Hematopoietic multipotent progenitor cell treated with erythropoietin and hydrocortisone succinate and interleukin-3 and kit ligand, for 15 days (in vitro differentiated cells): ENCODE data around the gene RPLP2.

Experiments
- DNase-seq: peaks from one replicate; pipeline ENCODE4 v3.0.0-alpha.2; 2015; ENCODE audit warnings: low spot score

The RPLP2 gene

GRCh38 chr11:850775-851763, 41.3 kb downstream of the RPLP2 start:
- DNase-seq, result peak; percentile 37

DNA sequence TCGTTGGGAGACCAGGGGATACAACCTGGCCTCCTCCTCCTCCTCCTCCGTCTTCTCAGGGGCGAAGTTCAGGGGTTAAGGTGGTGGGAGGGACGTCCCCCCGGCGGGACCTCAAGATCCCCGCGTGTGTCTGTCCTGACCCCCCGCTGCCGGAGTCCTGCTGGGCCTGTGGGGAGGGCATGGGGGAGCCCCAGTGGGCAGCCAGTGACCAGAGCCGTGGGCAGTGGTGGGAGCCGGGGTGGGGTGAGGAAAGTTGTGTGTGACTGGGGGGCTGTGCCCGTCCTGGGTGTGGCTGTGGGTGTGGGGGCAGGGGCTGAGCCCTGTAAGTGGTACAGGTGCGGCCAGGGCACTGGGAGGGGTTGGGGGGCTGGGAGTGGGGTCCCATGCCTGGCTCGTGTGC, 43.0 kb downstream of the RPLP2 start:
- no peak for DNase-seq

DNA sequence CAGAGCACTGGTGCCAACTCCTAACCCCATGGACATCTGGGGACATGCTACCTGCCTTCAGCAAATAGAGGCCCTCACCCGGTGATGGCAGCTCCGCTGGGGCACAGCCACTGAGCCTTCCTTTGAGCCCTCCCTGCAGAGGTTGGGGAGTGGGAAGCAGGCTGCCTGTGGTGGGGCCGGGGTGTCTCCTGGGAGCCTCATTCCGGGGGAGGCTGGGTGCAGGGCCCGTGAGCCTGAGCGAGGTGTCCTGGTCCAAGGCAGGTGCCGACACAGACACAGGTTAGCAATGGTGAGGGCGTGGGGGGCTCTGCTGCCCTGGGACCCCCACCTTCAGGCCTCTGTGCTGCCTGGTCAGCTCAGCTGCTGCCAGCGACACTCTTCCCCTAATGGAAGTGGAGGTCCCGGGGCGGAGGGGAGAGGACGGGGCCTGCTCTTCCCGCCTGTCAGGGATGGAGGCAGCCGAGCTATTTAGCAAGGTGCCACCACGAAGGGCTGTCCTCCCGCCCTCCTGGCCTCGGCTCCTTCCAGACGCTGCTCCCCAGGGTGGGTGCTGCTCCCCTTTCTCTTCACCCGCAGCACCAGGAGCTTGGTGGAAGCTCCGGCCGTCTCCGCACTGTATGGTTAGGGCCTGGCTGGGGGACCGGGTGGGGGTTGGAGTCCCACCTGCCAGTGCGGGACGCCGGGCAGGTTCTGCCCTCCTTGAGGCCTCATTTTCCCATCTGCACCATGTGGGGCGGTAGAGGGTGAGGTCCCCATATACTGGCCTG, 44.1 kb downstream of the RPLP2 start:
- no peak for DNase-seq

DNA sequence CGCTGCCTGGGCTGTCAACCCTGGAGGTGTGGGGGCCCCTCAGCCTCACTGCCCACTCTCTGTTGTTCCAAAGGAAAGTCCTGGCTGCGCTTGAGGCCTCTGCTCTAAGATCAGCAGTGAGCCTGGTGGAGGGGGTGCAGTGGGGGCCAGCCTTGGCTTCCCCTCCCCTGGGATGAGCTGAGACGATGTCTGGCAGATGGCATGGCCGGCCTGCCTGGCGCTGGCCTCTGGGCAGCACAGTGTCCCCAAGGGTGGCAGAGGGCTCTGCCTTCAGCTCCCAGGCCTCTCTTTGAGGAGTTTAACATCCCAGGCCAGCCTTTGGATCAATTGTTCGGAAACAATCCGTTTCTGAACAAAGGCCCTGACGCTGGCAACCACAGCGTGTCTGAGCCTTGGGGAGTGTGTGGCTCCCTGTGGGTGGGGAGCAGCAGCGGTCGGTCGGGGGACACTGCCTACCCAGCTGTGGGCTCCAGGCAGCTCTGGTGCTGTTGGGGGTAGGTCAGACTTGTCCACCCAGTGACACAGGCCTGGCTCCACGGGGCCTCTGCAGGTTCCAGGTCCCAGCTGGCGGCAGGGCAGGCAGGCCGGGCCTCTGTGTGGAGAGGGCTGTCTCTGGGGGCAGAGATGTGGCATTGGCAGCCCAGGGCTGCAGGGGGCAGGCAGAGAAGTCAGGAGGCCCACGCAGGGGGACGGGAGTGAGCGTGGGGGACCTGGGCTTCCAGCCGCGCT, 45.0 kb downstream of the RPLP2 start:
- no peak for DNase-seq

GRCh38 chr11:855330-855674, 45.5 kb downstream of the RPLP2 start:
- DNase-seq, result no peak

DNA sequence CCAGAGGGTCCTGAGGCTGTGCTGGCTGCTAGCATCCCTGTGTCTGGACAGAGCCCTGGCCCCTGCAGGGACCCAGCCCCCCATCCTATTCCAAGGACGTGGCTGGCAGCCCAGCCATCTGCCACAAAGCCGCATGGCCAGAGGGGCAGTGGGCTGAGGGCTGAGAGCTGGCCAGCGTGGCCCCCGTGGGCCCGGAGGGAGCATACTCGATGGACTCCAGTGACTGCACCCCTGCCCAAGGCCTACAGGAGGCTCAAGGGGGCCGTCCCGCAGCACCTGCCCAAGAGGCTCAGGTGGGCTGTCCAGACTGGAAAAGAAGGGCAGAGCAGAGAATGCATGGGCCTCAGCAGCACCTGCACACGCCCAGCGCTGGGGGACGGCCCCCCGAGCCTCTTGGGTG, 46.0 kb downstream of the RPLP2 start:
- no peak for DNase-seq

- no peak for DNase-seq
Measured at GRCh38 chr11:856397-856796, 46.6 kb downstream of the RPLP2 start.

- no peak for DNase-seq
Measured at GRCh38 chr11:858053-858761, 48.4 kb downstream of the RPLP2 start.

DNA sequence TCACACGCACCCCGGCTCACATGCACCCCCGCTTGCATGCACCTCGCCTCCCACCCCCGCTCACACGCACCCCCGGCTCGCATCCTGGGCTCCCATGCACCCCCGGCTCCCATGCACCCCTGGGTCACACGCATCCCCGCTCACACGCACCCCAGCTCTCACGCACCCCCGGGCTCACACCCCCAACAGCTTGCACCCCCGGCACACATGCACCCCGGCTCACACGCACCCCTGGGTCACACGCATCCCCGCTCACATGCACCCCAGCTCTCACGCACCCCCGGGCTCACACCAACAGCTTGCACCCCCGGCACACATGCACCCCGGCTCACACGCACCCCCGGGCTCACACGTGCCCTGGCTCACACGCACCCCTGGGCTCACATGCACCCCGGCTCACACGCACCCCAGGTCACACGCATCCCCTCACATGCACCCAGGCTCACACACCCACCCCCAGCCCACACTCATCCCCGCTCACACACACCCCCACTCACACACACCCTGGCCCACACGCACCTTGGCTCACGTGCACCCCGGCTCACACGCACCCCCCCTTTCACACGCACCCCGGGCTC, 49.1 kb downstream of the RPLP2 start:
- DNase-seq, result no peak

DNA sequence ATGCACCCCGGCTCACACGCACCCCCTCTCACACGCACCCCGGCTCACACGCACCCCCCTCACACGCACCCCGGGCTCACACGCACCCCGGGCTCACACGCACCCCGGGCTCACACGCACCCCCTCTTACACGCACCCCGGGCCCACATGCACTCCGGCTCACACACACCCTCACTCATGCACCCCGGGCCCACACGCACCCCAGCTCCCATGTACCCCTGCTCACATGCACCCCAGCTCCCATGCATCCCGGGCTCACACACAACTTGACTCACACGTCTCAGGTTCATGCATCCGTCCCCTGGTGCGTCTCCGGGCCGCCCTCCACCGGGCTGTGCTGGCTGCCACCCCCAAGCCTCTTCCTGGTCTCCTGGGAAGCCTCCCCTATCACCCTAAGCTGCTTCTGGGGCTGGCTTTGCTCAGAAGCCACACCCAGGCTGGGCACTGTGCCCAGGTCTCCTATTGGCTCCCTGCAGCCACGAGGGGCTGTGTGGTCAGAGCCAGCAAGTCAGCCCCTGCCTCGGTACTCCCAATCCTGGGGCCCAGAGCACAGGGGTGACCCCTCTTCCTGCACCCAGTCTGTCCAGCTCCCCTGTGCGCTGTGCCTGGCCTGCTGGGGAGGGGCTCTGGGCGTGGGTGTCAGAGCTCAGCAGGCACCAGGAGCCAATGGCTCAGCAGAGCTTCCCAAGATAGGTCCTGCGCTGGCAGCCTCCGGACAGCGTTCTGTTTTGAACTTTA, 49.8 kb downstream of the RPLP2 start:
- DNase-seq, result peak; percentile 88

DNA sequence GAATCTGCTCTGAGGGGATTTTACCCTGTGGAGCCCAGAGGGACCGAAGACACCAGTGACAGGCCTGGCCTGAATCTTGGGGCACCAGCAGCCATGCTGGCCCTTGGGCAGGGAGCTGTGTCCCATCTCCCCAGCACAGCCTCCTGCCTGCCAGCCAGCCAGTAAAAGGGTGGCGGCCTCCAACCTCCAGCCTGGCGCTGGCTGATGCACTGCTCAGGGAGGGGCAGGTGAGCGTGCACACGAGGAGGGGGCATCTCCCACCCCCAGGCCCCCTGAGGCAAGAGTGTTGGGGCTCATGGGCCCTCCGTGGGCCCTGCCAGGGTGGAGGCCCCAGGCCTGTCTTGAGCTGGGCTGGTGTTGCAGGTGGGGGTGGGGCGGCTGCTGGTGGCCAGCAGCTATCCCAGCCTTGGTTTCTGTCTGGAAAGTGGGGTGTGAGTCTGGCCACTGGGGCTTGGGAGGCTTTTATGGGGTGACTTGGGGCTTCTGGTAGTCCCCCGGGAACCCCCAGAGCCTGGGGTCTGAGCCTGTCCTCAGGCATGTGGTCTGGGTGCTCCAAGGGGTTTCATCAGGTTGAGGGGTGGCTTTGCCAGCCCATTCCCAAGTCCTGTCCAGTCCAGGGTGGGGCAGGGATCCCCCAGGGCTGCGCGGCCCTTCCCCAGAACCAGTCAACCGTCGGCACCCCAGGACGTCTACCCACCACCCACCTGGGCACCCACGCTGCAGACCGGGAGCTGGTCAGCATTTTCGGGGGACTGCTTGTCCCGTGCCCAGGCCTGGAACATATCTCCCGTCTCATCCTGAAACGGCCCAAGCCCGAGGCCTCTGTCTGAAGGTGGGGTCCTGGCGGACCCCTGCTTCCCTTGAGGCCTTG, 50.7 kb downstream of the RPLP2 start:
- DNase-seq, result peak; percentile 49

- DNase-seq, result no peak
Measured at GRCh38 chr11:861105-861479, 51.3 kb downstream of the RPLP2 start.

DNA sequence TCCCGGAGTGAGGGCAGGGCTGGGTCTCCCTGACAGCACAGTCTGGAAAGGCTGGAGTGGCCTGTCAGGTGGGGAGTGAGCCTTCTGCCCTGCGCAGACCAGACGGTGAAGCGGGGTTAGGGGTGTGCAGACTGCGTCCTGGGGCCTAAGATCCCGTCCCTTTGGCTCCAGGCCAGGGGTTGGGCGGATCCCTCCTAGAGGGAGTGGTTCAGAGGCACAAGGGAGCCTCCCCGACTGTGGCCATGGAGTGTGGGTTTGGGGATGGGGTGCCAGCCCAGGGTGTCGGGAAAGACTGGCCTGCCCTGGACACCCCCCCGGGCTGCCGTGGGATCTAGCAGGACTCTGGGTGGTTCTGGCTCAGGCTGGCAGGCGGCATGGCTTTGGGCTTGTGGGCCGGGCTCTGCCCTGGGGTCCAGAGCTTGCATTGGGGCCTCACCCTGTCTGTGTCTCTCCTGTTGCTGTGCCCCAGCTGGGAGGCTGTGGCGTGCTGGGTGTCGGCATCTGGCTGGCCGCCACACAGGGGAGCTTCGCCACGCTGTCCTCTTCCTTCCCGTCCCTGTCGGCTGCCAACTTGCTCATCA, 52.4 kb downstream of the RPLP2 start:
- DNase-seq, result peak; percentile 84
